Measurements from ENCODE around the gene SH3RF1.

DNA sequence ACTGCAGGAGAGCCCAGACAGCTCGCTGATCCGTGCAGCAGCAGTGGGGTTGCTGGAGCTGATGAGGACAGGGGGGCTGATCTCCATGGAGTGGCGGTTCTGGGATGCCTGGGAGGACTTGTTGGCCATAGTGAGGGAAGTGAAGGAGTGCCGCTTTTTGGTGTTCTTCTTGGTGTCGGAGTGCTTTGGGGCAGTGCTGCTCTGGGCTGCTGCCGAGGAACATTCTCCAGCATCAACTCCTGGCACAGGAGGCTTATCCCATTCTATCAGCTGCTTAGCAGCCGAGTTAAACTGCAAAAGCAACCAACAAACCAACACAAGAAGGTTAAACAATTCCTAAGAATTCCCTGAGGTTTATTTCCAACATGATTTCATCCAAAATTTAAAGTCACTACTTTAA is 134.4 kb downstream of the SH3RF1 start:
- TF ChIP-seq POLR2AphosphoS5 (IDR thresholded peaks at IDR 0.05; ENCODE audit: low read depth, low read length) (no peak), PAX5 (IDR thresholded peaks at IDR 0.05; ENCODE audit: insufficient read depth, low read length, severe bottlenecking) (no peak), SPI1 (IDR thresholded peaks at IDR 0.05; ENCODE audit: low read depth, low read length) (no peak), POLR2A (IDR thresholded peaks at IDR 0.05; ENCODE audit: low read depth, low read length) (no peak), POU2F2 (IDR thresholded peaks at IDR 0.05; ENCODE audit: low read depth, low read length) (no peak), TAF1 (IDR thresholded peaks at IDR 0.05; ENCODE audit: low read depth, low read length) (no peak)

Data from GM12891 (cell line).